ENCODE data around the gene NOXA1. TPM values are rescaled to one million over a fixed set of nuclear protein-coding genes. Genes with fewer than 3 reads are reported as not detected.
"Not testable (repeated sequence)": the region's sequence is repeated elsewhere in the genome, so short reads cannot be mapped to it uniquely, and the experiment has no call there.

Gene NOXA1
- total and polyA plus RNA-seq, 4 donors: 1.3 to 3.6 (median 2.4) TPM

DNA sequence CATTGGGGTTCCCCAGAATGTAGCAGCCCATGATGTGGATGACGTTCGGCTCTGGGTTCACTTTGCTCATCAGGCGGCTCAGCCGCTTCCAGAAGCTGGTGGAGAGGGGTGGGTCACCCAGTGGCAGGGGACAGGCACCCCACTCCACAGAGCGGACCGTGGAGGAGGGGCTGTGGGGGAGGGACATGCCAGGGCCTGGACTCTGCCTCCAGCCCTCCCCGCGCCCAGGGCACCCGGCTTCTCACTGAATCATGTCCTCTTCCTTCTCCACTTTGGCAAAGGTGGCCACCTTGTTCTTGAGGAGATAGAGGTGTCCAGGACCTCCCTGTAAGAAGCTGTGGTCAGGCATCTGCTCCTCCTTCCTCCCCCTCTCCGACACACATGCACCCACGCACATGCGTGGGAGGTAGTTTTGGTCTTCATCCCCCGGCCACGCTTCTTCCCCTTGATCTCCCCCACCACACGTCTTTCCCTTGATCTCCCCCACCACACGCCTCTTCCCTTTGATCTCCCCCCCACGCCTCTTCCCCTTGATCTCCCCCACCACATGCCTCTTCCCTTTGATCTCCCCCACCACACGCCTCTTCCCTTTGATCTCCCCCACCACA is 26.8 kb downstream of the NOXA1 start:
- Histone ChIP-seq H3K27me3 (ENCODE audit: control insufficient read depth in 4 of 4, insufficient read depth in 4 of 4, low read length in 3 of 4) (no peaks in the 10 kb centered on the region), H3K4me3 (ENCODE audit: low read depth in 1 of 3, low read length in 3 of 3) (no peak overlapping the region), H3K36me3 (ENCODE audit: control insufficient read depth in 4 of 4, insufficient read depth in 3 of 4, low read depth in 1 of 4, low read length in 3 of 4) (peaks cover 0 to 5% (median 2%) of the 10 kb centered on the region in 4 donors), H3K27ac (ENCODE audit: low read depth in 1 of 2, low read length in 2 of 2) (no peak overlapping the region), H3K4me1 (ENCODE audit: control insufficient read depth in 4 of 4, insufficient read depth in 4 of 4, low read length in 3 of 4) (peaks cover 13 to 26% (median 17%) of the 10 kb centered on the region in 4 donors), H3K9ac (ENCODE audit: low read depth in 1 of 2, low read length in 2 of 2) (no peak overlapping the region), H3K9me3 (ENCODE audit: control insufficient read depth in 4 of 4, low read length in 3 of 4) (no peaks in the 10 kb centered on the region)
- WGBS: 89% methylated on average over 18 of the region's 18 CpGs
- DNase-seq (ENCODE audit: low spot score): no peak
- TF ChIP-seq, protein P1, sequence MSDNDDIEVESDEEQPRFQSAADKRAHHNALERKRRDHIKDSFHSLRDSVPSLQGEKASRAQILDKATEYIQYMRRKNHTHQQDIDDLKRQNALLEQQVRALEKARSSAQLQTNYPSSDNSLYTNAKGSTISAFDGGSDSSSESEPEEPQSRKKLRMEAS (IDR thresholded peaks at IDR 0.05): no peak
- TF ChIP-seq SP1 (IDR thresholded peaks at IDR 0.05): no peak
- TF ChIP-seq, protein P2, sequence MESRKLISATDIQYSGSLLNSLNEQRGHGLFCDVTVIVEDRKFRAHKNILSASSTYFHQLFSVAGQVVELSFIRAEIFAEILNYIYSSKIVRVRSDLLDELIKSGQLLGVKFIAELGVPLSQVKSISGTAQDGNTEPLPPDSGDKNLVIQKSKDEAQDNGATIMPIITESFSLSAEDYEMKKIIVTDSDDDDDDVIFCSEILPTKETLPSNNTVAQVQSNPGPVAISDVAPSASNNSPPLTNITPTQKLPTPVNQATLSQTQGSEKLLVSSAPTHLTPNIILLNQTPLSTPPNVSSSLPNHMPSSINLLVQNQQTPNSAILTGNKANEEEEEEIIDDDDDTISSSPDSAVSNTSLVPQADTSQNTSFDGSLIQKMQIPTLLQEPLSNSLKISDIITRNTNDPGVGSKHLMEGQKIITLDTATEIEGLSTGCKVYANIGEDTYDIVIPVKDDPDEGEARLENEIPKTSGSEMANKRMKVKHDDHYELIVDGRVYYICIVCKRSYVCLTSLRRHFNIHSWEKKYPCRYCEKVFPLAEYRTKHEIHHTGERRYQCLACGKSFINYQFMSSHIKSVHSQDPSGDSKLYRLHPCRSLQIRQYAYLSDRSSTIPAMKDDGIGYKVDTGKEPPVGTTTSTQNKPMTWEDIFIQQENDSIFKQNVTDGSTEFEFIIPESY (IDR thresholded peaks at IDR 0.05): no peak
- TF ChIP-seq FOXA1 (IDR thresholded peaks at IDR 0.05): no peak
- no peak for TF ChIP-seq JUND (IDR thresholded peaks at IDR 0.05)
- no peak for TF ChIP-seq YY1 (IDR thresholded peaks at IDR 0.05)
- TF ChIP-seq, protein P3, sequence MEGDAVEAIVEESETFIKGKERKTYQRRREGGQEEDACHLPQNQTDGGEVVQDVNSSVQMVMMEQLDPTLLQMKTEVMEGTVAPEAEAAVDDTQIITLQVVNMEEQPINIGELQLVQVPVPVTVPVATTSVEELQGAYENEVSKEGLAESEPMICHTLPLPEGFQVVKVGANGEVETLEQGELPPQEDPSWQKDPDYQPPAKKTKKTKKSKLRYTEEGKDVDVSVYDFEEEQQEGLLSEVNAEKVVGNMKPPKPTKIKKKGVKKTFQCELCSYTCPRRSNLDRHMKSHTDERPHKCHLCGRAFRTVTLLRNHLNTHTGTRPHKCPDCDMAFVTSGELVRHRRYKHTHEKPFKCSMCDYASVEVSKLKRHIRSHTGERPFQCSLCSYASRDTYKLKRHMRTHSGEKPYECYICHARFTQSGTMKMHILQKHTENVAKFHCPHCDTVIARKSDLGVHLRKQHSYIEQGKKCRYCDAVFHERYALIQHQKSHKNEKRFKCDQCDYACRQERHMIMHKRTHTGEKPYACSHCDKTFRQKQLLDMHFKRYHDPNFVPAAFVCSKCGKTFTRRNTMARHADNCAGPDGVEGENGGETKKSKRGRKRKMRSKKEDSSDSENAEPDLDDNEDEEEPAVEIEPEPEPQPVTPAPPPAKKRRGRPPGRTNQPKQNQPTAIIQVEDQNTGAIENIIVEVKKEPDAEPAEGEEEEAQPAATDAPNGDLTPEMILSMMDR (IDR thresholded peaks at IDR 0.05; ENCODE audit: low read depth, low read length, missing input control): no peak
- TF ChIP-seq RXRA (IDR thresholded peaks at IDR 0.05): no peak
- TF ChIP-seq, protein P4, sequence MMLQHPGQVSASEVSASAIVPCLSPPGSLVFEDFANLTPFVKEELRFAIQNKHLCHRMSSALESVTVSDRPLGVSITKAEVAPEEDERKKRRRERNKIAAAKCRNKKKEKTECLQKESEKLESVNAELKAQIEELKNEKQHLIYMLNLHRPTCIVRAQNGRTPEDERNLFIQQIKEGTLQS (IDR thresholded peaks at IDR 0.05): no peak
- no peak for TF ChIP-seq HNF4G (IDR thresholded peaks at IDR 0.05)
- TF ChIP-seq GABPA (IDR thresholded peaks at IDR 0.05 in 1 of 2, conservative IDR thresholded peaks at IDR 0.05 in 1 of 2): no peak
- TF ChIP-seq HNF4A (conservative IDR thresholded peaks at IDR 0.05): no peak
- no peak for TF ChIP-seq FOXA2 (IDR thresholded peaks at IDR 0.05)
- TF ChIP-seq RAD21 (IDR thresholded peaks at IDR 0.05): no peak

DNA sequence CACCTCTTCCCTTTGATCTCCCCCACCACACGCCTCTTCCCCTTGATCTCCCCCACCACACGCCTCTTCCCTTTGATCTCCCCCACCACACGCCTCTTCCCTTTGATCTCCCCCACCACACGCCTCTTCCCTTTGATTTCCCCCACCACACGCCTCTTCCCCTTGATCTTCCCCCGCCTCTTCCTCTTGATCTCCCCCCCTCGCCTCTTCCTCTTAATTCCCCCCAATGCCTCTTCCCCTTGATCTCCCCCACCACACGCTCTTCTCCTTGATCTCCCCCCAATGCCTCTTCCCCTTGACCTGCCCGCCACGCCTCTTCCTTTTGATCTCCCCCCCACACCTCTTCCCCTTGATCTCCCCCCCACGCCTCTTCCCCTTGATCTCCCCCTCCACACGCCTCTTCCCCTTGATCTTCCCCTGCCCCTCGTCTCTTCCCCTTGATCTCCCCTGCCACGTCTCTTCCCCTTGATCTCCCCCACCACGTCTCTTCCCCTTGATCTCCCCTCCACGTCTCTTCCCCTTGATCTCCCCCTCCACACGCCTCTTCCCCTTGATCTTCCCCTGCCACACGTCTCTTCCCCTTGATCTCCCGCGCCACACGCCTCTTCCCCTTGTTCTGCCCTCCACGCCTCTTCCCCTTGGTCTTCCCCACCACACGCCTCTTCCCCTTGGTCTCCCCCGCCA is 27.5 kb downstream of the NOXA1 start:
- not testable (repeated sequence) for H3K4me3 ChIP-seq (ENCODE audit: low read depth in 1 of 3, low read length in 3 of 3); H3K36me3 ChIP-seq (ENCODE audit: control insufficient read depth in 4 of 4, insufficient read depth in 3 of 4, low read depth in 1 of 4, low read length in 3 of 4); H3K9ac ChIP-seq (ENCODE audit: low read depth in 1 of 2, low read length in 2 of 2); H3K27ac ChIP-seq (ENCODE audit: low read depth in 1 of 2, low read length in 2 of 2); DNase-seq (ENCODE audit: low spot score); H3K27me3 ChIP-seq (ENCODE audit: control insufficient read depth in 4 of 4, insufficient read depth in 4 of 4, low read length in 3 of 4); H3K9me3 ChIP-seq (ENCODE audit: control insufficient read depth in 4 of 4, low read length in 3 of 4)
- H3K4me1 ChIP-seq (ENCODE audit: control insufficient read depth in 4 of 4, insufficient read depth in 4 of 4, low read length in 3 of 4): peaks cover 14 to 29% (median 19%) of the 10 kb centered on the region in 4 donors
- 86% methylated on average over 22 of the region's 24 CpGs for WGBS

DNA sequence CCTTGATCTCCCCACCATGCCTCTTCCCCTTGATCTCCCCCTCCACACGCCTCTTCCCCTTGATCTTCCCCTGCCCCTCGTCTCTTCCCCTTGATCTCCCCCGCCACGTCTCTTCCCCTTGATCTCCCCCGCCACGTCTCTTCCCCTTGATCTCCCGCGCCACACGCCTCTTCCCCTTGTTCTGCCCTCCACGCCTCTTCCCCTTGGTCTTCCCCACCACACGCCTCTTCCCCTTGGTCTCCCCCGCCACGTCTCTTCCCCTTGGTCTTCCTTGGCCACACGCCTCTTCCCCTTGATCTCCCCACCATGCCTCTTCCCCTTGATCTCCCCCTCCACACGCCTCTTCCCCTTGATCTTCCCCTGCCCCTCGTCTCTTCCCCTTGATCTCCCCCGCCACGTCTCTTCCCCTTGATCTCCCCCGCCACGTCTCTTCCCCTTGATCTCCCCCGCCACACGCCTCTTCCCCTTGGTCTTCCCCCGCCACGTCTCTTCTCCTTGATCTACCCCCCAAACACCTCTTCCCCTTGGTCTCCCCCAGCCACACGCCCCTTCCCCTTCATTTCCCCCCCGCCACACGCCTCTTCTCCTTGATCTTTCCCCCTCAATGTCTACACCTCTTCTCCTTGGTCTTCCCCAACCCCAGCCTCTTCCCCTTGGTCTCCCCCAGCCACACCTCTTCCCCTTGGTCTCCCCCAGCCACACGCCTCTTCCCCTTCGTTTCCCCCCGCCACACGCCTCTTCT is 28.2 kb downstream of the NOXA1 start:
- peaks cover 15 to 33% (median 22%) of the 10 kb centered on the region in 4 donors for H3K4me1 ChIP-seq (ENCODE audit: control insufficient read depth in 4 of 4, insufficient read depth in 4 of 4, low read length in 3 of 4)
- not testable (repeated sequence) for H3K36me3 ChIP-seq (ENCODE audit: control insufficient read depth in 4 of 4, insufficient read depth in 3 of 4, low read depth in 1 of 4, low read length in 3 of 4); DNase-seq (ENCODE audit: low spot score)

More for the DNA sequence above, 28.2 kb downstream of the NOXA1 start:
- H3K27ac ChIP-seq (ENCODE audit: low read depth in 1 of 2, low read length in 2 of 2); H3K27me3 ChIP-seq (ENCODE audit: control insufficient read depth in 4 of 4, insufficient read depth in 4 of 4, low read length in 3 of 4); H3K4me3 ChIP-seq (ENCODE audit: low read depth in 1 of 3, low read length in 3 of 3); H3K9me3 ChIP-seq (ENCODE audit: control insufficient read depth in 4 of 4, low read length in 3 of 4); H3K9ac ChIP-seq (ENCODE audit: low read depth in 1 of 2, low read length in 2 of 2): not testable (repeated sequence)
- WGBS: 87% methylated on average over 19 of the region's 31 CpGs

All from liver (tissue), 9 donors.